Esophagus muscularis mucosa (tissue), 4 donors: Measurements from ENCODE around the gene TRAPPC11. TPM values are rescaled to one million over a fixed set of nuclear protein-coding genes. Genes with fewer than 3 reads are reported as not detected.

Experiments used
- DNase-seq: peaks from one replicate; pipeline ENCODE4 v3.0.0-alpha.2; 2017; ENCODE audit errors: extremely low spot score
- H3K27ac ChIP-seq, 4 donors: fragments of 200-600 bp; sonication (generic); replicated peaks in 1 of 4; 1 replicate in 3 of 4; 2 replicates in 1 of 4; pipeline ENCODE4 v1.5.1; 2016 to 2019; ENCODE audit warnings: mild to moderate bottlenecking in 1 of 4
- H3K27me3 ChIP-seq, 4 donors: fragments of 200-600 bp; sonication (generic); one replicate each; pipeline versions ENCODE4 v1.5.1 to v1.6.0; 2016 to 2019
- H3K36me3 ChIP-seq, 4 donors: fragments of 200-600 bp; sonication (generic); one replicate each; pipeline ENCODE4 v1.5.1; 2016 to 2019
- H3K4me1 ChIP-seq, 4 donors: fragments of 200-600 bp; sonication (generic); one replicate each; pipeline ENCODE4 v1.5.1; 2016 to 2019
- H3K4me3 ChIP-seq, 4 donors: fragments of 200-600 bp; sonication (generic); 1 replicate in 2 of 4; 2 replicates in 2 of 4; pipeline ENCODE4 v1.5.1; 2016 to 2019; ENCODE audit warnings: mild to moderate bottlenecking in 4 of 4, moderate library complexity in 1 of 4
- H3K9me3 ChIP-seq, 4 donors: fragments of 200-600 bp; sonication (generic); 1 replicate in 3 of 4; 2 replicates in 1 of 4; pipeline ENCODE4 v1.5.1; 2016 to 2019
- EP300 ChIP-seq: sonication (generic); formaldehyde crosslinking; IDR thresholded peaks from one replicate; pipeline ENCODE4 v1.6.1; 2017; ENCODE audit warnings: antibody characterized with exemption
- POLR2A ChIP-seq: fragments of 450-650 bp; IDR thresholded peaks from one replicate; pipeline ENCODE4 v1.6.1; 2017; ENCODE audit warnings: antibody characterized with exemption, moderate library complexity, mild to moderate bottlenecking, low read depth
- POLR2AphosphoS5 ChIP-seq, 2 donors: sonication (generic); formaldehyde crosslinking; IDR thresholded peaks; one replicate each; pipeline ENCODE4 v1.6.1; 2017; ENCODE audit warnings: antibody characterized with exemption in 2 of 2
- WGBS: methylation state at CpG from one replicate; pipeline ENCODE4 v1.1.5; 2018; 5-methylcytosine and 5-hydroxymethylcytosine counted together
- intact Hi-C: fragments of 100-400 bp; cut with DNase I; formaldehyde crosslinking; loops from one replicate; pipeline ENCODE4 v1.15.1; 2023
- total RNA-seq, 4 donors: library from RNA; depleted of rRNA; stranded (reverse); fragments of >200 nt; gene quantifications; one replicate each; pipeline versions ENCODE4 v1.1.0 to v1.2.1, GENCODE V29; 2016
- TF ChIP-seq, protein P1 (sequence below), 3 experiments: fragments of 200-600 bp in 2 of 3; fragments of 450-650 bp in 1 of 3; sonication (generic) in 2 of 3; IDR thresholded peaks; one replicate each; pipeline ENCODE4 v1.5.1; 2017 to 2019; ENCODE audit warnings: antibody characterized with exemption in 3 of 3, mild to moderate bottlenecking in 2 of 3, moderate library complexity in 1 of 3

TRAPPC11 gene
- total RNA-seq, 4 donors from 2014 or later = 35.6 to 42.8 (median 39.7) TPM

GRCh38 chr4:183631577-183632198 is 27.4 kb upstream of the TRAPPC11 start:
- Histone ChIP-seq H3K4me3 (no peak overlapping the region), H3K9me3 (no peaks in the 10 kb centered on the region), H3K4me1 (peaks cover 0 to 9% (median 6%) of the 10 kb centered on the region in 4 donors), H3K27me3 (no peaks in the 10 kb centered on the region), H3K36me3 (no peaks in the 10 kb centered on the region), H3K27ac (no peak overlapping the region)
- 90% methylated on average over 11 of the region's 11 CpGs for WGBS
- DNase-seq = no peak
- intact Hi-C loops = no loop called here
- TF ChIP-seq POLR2A (no peak), EP300 (no peak), POLR2AphosphoS5 (IDR thresholded peaks at IDR 0.05) (no peak)
- TF ChIP-seq, protein P1, sequence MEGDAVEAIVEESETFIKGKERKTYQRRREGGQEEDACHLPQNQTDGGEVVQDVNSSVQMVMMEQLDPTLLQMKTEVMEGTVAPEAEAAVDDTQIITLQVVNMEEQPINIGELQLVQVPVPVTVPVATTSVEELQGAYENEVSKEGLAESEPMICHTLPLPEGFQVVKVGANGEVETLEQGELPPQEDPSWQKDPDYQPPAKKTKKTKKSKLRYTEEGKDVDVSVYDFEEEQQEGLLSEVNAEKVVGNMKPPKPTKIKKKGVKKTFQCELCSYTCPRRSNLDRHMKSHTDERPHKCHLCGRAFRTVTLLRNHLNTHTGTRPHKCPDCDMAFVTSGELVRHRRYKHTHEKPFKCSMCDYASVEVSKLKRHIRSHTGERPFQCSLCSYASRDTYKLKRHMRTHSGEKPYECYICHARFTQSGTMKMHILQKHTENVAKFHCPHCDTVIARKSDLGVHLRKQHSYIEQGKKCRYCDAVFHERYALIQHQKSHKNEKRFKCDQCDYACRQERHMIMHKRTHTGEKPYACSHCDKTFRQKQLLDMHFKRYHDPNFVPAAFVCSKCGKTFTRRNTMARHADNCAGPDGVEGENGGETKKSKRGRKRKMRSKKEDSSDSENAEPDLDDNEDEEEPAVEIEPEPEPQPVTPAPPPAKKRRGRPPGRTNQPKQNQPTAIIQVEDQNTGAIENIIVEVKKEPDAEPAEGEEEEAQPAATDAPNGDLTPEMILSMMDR (IDR thresholded peaks at IDR 0.05) = no peak

GRCh38 chr4:183632689-183633088 is 26.4 kb upstream of the TRAPPC11 start:
- no peak for TF ChIP-seq EP300
- TF ChIP-seq, protein P1 (IDR thresholded peaks at IDR 0.05) = no peak
- TF ChIP-seq POLR2AphosphoS5 (IDR thresholded peaks at IDR 0.05) = no peak
- no peak for TF ChIP-seq POLR2A
- WGBS = 90% methylated on average over 10 of the region's 12 CpGs
- H3K4me3 ChIP-seq = no peak overlapping the region
- H3K9me3 ChIP-seq = no peaks in the 10 kb centered on the region
- no peak overlapping the region for H3K27ac ChIP-seq
- no peaks in the 10 kb centered on the region for H3K36me3 ChIP-seq
- H3K27me3 ChIP-seq = no peaks in the 10 kb centered on the region
- DNase-seq = no peak
- peaks cover 0 to 19% (median 15%) of the 10 kb centered on the region in 4 donors for H3K4me1 ChIP-seq
- intact Hi-C loops = no loop called here

DNA sequence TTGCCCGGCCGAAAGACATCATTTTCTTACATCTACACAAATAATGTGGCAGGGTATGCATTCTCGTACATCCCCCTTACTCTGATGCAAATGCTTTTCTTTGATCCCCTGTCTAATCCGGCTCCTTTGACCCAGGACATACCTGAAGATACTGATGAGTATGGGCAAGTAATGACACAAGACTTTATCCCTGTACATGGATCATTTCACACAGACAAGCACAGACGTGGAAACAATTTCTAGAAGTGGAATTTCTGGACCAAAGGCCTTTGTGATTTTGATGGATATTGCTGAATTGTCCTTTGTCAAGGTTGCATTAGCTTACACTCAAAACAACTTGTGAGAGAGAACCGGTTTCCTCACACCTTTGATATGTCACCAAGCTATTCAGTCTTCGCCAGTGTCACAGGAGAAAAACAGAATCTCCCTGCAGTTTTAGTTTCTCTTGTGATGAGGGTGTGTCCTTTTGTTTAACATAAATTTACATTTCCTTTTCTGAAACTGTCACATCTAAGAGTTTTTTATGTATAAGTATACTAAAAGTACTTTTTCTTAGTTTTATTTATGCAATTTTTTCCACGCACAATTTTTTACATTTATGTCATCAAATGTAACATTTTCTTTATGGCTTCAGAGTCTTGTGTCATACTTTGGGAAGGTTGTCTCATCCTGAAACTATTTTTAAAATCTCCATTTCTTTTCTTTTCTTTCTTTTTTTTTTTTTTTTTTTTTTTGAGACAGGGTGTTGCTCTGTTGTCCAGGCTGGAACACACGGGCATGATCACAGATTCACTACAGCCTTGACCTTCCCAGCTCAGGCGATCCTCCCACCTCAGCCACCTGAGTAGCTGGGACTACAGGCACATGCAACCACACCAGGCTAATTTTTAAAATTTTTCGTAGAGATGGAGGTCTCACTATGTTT is 25.4 kb upstream of the TRAPPC11 start:
- Histone ChIP-seq H3K4me3 (no peak overlapping the region), H3K27me3 (no peaks in the 10 kb centered on the region), H3K9me3 (no peaks in the 10 kb centered on the region), H3K36me3 (no peaks in the 10 kb centered on the region), H3K4me1 (peaks cover 0 to 26% (median 20%) of the 10 kb centered on the region in 4 donors), H3K27ac (no peak overlapping the region)
- intact Hi-C loops = no loop called here
- TF ChIP-seq EP300 (no peak), POLR2A (no peak), POLR2AphosphoS5 (IDR thresholded peaks at IDR 0.05) (no peak)
- TF ChIP-seq, protein P1 (IDR thresholded peaks at IDR 0.05) = no peak
- no peak for DNase-seq
- WGBS = 85% methylated on average over 11 of the region's 11 CpGs

DNA sequence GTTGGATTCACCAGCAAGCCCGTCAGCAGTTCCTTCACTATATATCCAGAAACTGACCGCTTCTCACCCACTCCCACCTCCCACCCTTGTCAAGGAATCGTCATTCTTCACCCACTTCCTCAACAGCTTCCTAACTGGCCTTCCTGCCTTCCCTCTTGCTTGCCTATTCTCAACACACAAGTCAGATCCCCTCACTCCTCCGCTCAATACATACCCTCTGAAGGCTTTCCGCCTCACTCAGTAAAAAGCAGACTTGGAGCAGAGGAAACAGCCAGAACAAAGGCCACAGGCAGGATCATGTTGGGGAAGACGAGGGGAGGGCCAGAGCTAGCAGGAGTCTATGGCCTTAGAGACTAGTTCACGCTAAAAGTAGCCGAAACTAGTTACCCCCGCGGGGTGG is 23.8 kb upstream of the TRAPPC11 start:
- Histone ChIP-seq H3K9me3 (no peaks in the 10 kb centered on the region), H3K27me3 (no peaks in the 10 kb centered on the region), H3K27ac (no peak overlapping the region), H3K36me3 (no peaks in the 10 kb centered on the region), H3K4me3 (no peak overlapping the region), H3K4me1 (peaks cover 0 to 34% (median 25%) of the 10 kb centered on the region in 4 donors)
- TF ChIP-seq POLR2A (no peak), POLR2AphosphoS5 (IDR thresholded peaks at IDR 0.05) (no peak), EP300 (no peak)
- TF ChIP-seq, protein P1 (IDR thresholded peaks at IDR 0.05) = no peak
- DNase-seq = no peak
- WGBS = 63% methylated on average over 10 of the region's 10 CpGs
- intact Hi-C loops = no loop called here
